SK-N-DZ (cell line): Measurements from ENCODE around the gene C3orf62.
"Not testable (repeated sequence)": the region's sequence is repeated elsewhere in the genome, so short reads cannot be mapped to it uniquely, and the experiment has no call there.

Source experiments
- DNase-seq: peaks from one replicate; pipeline ENCODE4 v3.0.0-alpha.2; 2015; ENCODE audit warnings: low spot score

C3orf62 gene

GRCh38 chr3:49269443-49270155, 7.4 kb downstream of the C3orf62 start:
- no peak for DNase-seq

- DNase-seq, result no peak
Measured at GRCh38 chr3:49266410-49267095, 10.5 kb downstream of the C3orf62 start.

- DNase-seq, result no peak
Measured at GRCh38 chr3:49265661-49266386, 11.2 kb downstream of the C3orf62 start.

GRCh38 chr3:49263159-49263889, 13.7 kb downstream of the C3orf62 start:
- DNase-seq, result no peak

GRCh38 chr3:49260806-49261324, 16.2 kb downstream of the C3orf62 start:
- DNase-seq, result no peak

- no peak for DNase-seq
Measured at GRCh38 chr3:49257187-49257586, 19.8 kb downstream of the C3orf62 start.

- no peak for DNase-seq
Measured at GRCh38 chr3:49255718-49256511, 21.1 kb downstream of the C3orf62 start.

GRCh38 chr3:49255112-49255511, 21.9 kb downstream of the C3orf62 start:
- no peak for DNase-seq

- DNase-seq, result no peak
Measured at GRCh38 chr3:49253512-49253911, 23.5 kb downstream of the C3orf62 start.

- DNase-seq, result no peak
Measured at GRCh38 chr3:49248840-49249227, 28.2 kb downstream of the C3orf62 start.

- DNase-seq, result peak; percentile 10
Measured at GRCh38 chr3:49244581-49245205, 32.3 kb downstream of the C3orf62 start.

GRCh38 chr3:49240091-49240490, 36.9 kb downstream of the C3orf62 start:
- DNase-seq, result not testable (repeated sequence)

- peak; percentile 68 for DNase-seq
Measured at GRCh38 chr3:49238274-49239127, 38.5 kb downstream of the C3orf62 start.

GRCh38 chr3:49237344-49237743, 39.7 kb downstream of the C3orf62 start:
- DNase-seq, result no peak

GRCh38 chr3:49236226-49236625, 40.8 kb downstream of the C3orf62 start:
- DNase-seq, result no peak

GRCh38 chr3:49228817-49229216, 48.2 kb downstream of the C3orf62 start:
- not testable (repeated sequence) for DNase-seq

GRCh38 chr3:49222002-49222401, 55.0 kb downstream of the C3orf62 start:
- no peak for DNase-seq

GRCh38 chr3:49220985-49221563, 56.0 kb downstream of the C3orf62 start:
- DNase-seq, result not testable (repeated sequence)

- no peak for DNase-seq
Measured at GRCh38 chr3:49219132-49219531, 57.9 kb downstream of the C3orf62 start.
